ENCODE data around the gene CD207.
"Not testable (repeated sequence)": the region's sequence is repeated elsewhere in the genome, so short reads cannot be mapped to it uniquely, and the experiment has no call there.

- TF ChIP-seq CTCF, EP300, POLR2AphosphoS5 (IDR thresholded peaks at IDR 0.05): not testable (repeated sequence)
Observed at GRCh38 chr2:70878543-70878942, 42.9 kb upstream of the CD207 start.

Measured in sigmoid colon (tissue), 4 donors.